Body of pancreas (tissue), 4 donors: ENCODE results near the gene MYRIP.

Experiments used
- CTCF ChIP-seq, 7 experiments: fragments of 450-650 bp in 4 of 7; fragments of 200-600 bp in 3 of 7; sonication (generic) in 3 of 7; IDR thresholded peaks; one replicate each; pipeline ENCODE4 v1.5.1; 2016 to 2019; ENCODE audit warnings: antibody characterized with exemption in 7 of 7
- POLR2A ChIP-seq, 3 donors: fragments of 450-650 bp; IDR thresholded peaks; one replicate each; pipeline ENCODE4 v1.6.1; 2016; ENCODE audit warnings: antibody characterized with exemption in 3 of 3, mild to moderate bottlenecking in 2 of 3

GRCh38 chr3:39850716-39851032 is 41.3 kb downstream of the MYRIP start:
- no peak for TF ChIP-seq POLR2A (IDR thresholded peaks at IDR 0.05)
- no peak for TF ChIP-seq CTCF (IDR thresholded peaks at IDR 0.05)
